Erythroblast (primary cell): ENCODE results near the gene RPS27.
"Not testable (repeated sequence)": the region's sequence is repeated elsewhere in the genome, so short reads cannot be mapped to it uniquely, and the experiment has no call there.

Source experiments
- DNase-seq, 2 experiments: peaks; one replicate each; lab custom pipeline; 2025; lab: John Stamatoyannopoulos, UW
- GATA1 ChIP-seq: IDR thresholded peaks from 2 replicates; pipeline ENCODE4 v1.6.1; 2011; ENCODE audit warnings: low read depth, mild to moderate bottlenecking, control low read depth, low read length, moderate library complexity
- POLR2A ChIP-seq: IDR thresholded peaks from 2 replicates; pipeline ENCODE4 v1.6.1; 2011; ENCODE audit warnings: mild to moderate bottlenecking, low read length

Gene RPS27

DNA sequence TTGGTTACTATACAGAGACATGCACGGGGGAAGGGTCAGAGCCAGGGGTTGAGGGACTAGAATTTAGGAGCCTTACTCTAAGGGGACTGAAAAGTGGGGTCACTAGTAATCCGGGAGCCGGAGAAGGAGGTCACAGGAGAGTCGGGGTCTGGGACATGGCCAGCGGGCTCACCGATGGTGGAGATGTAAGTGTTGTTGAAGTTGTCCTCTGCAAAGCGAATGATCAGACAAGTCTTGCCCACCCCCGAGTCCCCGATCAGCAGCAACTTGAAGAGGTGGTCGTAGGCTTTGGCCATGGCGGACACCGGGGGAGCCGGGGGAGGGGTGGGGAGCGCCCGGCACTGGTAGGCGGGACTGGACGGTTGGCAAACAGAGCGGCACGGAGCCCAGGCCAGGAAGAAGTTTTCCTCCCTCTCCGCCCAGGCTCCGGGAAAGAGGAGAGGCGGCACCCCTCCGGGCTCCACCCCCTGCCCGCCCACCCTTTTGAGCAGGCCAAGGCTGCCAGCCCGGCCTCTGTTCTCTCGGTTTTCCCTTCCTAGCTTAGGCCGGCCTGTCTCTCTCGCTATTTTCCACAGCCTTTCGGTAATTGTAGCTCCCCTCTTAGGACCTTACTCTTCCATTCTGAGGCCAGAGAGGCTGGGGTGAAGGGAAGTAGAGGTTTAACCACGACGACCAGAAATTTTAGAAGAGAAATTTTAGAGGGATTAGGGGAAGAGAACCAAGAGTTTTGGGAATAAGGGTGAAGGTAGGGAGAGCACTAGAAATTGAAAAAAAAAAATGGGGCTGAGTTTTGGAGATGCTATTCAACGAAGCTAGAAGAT, 4.4 kb upstream of the RPS27 start, which contains the start of gene RAB13:
Gene RAB13, minus strand, starts transcription at position 399 of the 821 bp plus-strand sequence. Its CDS starts 103 bp downstream, at position 296.
- TF ChIP-seq POLR2A: no peak
- TF ChIP-seq GATA1: no peak
- DNase-seq: peak; percentile 70 to 78

DNA sequence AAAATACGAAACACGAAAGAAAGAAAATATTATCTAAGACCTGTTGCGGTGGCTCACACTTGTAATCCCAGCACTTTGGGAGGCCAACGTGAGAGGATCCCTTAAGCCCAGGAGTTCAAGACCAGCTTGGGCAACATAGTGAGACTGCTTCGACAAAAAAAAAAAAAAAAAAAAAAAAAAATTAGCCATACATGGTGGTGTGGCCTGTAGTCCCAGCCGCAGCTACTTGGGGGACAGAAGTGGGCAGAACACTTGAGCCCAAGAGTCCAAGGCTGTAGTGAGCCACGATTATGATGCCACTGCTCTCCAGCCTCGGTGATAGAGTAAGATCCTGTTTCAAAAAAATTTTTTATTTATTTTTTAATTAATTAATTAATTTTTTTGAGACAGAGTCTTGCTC, 2.9 kb upstream of the RPS27 start:
- TF ChIP-seq GATA1: no peak
- no peak for TF ChIP-seq POLR2A
- DNase-seq: no peak

DNA sequence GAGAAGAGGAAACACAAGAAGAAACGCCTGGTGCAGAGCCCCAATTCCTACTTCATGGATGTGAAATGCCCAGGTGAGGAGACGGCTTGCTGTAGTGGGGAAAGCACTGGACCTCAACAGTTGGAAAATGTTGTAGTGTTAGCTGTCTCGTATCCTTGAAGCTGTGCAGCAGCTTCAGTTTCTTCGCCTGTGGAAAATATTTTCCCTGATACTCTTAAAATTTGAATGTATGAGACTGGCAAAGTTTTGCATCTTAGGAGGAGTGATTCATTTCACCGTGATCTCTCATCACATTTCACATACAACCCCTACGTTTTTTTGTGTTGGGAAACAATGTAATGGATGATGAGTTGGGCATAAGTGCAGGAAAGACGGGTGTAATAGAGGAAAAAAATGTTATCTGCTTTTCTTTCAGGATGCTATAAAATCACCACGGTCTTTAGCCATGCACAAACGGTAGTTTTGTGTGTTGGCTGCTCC, 629 bp downstream of the RPS27 start:
- TF ChIP-seq POLR2A (no peak), GATA1 (no peak)
- no peak for DNase-seq

DNA sequence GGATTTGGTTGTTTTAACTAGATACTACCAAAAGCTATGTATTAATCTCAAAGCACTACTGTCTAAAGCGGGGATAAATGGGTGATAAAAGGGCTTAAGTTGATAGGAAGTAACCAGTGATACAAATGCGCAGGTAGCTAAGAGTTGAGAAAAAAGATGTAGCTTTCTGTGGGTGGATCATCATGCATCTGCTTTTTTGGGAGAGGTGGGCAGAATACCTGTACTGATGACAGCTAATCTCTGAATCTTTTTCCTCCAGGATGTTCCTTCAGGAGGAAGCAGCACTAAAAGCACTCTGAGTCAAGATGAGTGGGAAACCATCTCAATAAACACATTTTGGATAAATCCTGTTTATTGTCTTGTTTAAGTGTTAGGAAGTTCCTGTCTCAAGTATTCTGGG, 1.2 kb downstream of the RPS27 start:
- no peak for DNase-seq
- TF ChIP-seq GATA1: no peak

DNA sequence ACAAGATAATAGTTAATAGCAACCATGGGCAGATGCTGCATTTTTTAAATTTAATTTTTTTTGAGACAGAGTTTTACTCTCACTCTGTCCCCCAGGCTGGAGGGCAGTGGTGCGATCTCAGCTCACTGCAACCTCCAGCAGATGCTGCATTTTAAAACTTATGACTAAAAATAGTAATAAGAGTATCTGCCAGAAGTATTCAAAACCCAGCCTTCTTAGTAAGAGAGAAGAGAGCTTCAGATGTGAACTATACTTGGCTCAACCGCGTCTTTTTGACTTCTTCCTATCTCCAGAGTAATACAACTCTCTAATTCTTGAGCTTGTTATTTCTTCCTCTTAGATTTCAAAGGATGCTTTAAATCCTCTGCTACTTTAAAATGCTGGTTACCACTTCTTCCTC, 4.6 kb downstream of the RPS27 start:
- TF ChIP-seq POLR2A (no peak), GATA1 (no peak)
- no peak for DNase-seq

DNA sequence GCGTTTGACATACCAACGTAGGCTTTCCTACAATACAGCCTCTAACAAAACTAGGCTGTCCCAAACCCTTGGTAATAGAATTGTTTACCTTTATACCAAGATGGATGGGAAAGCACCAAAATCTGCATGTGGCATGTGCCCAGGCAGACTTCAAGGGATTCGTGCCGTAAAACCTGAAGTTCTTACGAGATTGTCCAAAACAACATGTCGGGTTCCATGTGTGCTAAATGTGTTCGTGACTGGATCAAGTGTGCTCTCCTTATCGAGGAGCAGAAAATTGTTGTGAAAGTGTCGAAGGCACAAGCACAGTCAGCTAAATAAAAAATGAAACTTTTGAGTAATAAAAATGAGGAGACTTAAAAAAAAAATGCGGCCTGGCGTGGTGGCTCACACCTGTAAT, 5.1 kb downstream of the RPS27 start:
- TF ChIP-seq POLR2A (no peak), GATA1 (no peak)
- no peak for DNase-seq

DNA sequence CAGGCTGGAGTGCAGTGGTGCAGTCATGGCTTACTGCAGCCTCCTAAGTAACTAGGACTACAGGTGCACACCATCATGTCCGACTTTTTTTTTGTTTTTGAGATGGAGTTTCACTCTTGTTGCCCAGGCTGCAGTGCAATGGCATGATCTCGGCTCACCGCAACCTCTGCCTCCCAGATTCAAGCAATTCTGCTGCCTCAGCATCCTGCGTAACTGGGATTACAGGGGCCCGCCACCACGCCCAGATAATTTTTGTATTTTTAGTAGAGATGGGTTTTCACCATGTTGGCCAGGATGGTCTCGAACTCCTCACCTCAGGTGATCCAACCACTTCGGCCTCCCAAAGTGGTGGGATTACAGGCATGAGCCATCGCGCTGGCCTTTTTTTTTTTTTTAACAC, 6.3 kb downstream of the RPS27 start:
- not testable (repeated sequence) for DNase-seq

DNA sequence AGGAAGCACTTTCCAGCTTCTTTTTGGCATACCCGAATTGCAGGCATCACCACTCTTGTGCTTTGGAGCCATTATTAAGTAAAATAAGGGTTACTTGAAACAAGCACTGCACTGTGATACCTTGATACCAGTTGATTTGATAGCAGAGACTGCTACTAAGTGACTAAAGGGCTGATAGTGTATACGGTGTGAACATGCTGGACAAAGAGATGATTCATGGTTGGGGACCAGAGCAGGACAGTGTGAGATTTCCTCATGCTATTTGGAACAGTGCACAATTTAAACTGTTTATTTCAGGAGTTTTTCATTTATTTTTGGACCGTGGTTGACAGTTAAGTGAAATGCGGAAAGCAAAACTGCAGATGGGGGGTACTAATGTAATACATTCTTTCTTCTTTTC, 9.9 kb downstream of the RPS27 start:
- TF ChIP-seq POLR2A (no peak), GATA1 (no peak)
- DNase-seq: no peak

DNA sequence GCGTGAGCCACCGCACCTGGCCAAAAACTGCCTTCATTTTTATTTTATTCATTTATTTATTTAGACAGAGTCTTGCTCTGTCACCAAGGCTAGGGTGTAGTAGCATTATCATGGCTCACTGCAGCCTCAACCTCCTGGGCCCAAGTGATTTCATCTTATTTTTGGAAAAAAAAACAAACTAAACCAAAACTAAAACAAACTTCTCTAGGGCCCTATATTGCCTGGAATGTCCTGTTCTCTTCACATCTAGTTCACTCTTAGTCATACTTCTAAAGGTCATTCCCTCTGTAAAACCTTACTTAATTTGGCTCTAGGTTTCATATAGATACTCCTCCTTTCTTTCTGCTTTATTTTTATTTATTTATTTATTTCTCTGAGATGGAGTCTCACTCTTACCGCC, 15.6 kb downstream of the RPS27 start:
- no peak for DNase-seq
- TF ChIP-seq GATA1: no peak
- no peak for TF ChIP-seq POLR2A

DNA sequence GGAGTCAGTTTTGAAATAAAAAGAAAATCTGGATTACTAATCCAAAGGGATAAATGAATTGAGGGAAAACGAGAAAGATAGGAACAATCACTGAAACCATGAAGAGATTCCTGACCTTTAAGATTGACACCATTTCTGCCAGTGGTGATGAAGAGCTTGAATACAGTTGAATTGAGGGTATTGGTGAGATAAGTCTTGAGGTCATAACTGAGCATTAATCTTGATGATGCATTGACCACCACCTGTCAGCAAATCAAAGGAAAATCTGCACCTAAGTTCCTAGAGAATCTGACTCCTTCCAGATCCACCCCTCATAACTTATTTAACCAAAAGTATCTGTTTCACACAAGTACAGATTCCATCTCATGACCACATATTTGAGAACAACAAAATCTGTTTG, 21.6 kb downstream of the RPS27 start:
- no peak for TF ChIP-seq GATA1
- no peak for TF ChIP-seq POLR2A
- DNase-seq: no peak

DNA sequence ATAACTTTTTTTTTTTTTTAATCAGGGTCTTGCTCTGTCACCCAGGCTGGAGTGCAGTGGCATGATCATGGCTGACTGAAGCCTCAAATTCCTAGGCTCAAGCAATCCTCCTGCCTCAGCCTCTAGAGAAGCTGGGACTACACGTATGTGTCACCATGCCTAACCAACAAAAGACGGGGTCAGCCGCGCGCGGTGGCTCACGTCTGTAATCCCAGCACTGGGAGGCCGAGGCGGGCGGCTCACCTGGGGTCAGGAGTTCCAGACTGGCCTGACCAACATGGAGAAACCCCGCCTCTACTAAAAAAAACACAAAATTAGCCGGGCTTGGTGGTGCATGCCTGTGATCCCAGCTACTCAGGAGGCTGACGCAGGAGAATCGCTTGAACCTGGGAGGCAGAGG, 22.0 kb downstream of the RPS27 start:
- DNase-seq: not testable (repeated sequence)

DNA sequence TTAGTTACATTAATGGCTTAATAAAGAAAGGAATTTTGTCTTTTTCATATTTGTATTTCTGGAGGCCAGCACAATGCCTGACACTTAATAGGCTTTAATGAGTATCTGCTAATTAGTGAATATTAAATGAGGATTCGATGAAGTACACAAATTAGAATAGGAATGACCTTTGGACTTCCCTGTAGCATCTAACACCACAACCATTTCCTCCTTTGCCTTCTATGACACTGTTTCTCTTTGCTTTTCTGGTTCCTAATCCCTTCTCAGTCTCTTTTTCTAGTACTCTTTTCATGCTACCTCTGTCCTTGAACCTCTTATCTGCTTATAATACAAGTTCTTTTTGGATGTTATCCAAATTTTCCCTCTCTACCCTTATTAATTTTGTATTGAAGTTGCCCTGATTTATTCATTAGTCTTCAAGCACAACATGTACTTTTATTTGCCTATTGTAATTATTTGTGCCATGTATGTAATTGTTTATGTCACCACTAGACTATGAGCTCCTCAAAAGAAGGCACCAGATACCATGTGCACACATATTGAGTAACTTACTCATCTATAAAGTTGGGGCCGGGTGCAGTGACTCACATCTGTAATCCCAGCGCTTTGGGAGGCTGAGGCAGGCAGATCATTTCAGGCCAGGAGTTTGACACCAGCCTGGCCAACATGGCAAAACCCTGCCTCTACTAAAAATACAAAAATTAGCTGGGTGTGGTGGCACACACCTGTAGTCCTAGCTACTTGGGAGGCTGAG, 23.8 kb downstream of the RPS27 start:
- no peak for TF ChIP-seq GATA1
- TF ChIP-seq POLR2A: no peak

DNA sequence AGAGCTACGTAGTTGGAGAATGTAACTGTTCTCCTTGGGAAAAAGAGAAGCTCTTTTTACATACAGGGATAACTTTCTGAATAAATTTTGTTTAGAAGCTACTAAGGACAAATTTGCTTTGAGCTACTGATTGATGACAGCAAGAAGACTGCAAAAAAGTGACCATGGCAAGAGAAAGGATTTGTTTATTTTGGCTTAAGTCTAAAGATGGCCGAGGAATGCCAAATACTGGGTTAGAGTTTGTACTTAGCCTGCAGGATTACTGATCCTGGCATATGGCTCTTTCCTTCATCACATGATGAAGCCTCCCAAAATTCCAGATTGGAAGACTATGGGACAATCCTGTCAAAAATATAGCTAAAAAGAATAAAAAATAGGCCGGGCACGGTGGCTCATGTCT, 28.7 kb downstream of the RPS27 start:
- DNase-seq: no peak
- TF ChIP-seq POLR2A (no peak), GATA1 (no peak)

More for the DNA sequence above, 23.8 kb downstream of the RPS27 start:
- DNase-seq: no peak

DNA sequence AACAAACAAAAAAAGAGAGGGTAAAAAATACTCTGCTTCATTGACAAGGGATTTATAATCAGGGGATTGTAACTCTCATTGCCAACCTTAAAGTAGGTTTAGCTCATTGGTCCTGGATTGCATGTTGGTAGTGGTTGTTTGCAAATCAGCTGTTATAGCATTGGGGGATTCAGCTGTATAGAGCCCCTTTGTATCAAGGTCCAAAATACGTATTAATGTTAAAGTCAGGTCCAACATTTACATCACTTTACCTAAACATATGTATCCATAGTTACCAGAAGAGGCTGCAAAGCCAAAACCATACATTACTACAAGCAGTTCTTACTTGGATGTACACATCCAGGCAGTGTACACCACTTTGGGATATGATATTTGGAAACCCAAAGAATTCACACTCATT, 29.4 kb downstream of the RPS27 start:
- TF ChIP-seq POLR2A (no peak), GATA1 (no peak)
- DNase-seq: no peak

DNA sequence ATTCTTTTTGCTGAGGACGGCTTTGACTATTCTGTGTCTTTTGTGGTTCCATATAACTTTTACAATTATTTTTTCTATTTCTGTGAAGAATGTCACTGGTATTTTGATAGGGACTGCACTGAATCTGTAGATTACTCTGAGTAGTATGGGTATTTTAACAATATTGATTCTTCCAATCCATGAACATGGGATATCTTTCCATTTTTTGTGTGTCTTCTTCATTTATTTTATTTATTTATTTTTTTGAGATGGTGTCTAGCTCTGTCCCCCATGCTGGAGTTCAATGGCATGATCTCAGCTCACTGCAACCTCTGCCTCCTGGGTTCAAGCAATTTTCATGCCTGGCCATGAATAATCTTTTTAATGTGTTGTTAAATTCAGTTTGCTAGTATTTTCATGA, 43.1 kb downstream of the RPS27 start:
- not testable (repeated sequence) for DNase-seq
